Trophoblast cell (in vitro differentiated cells and primary cell): ENCODE measurements around the gene BMERB1.

Source experiments
- DNase-seq, 2 donors: peaks; one replicate each; pipeline ENCODE4 v3.0.0-alpha.2; 2016
- H2AFZ ChIP-seq: 2 replicates; pipeline ENCODE4 v1.6.1; 2013; ENCODE audit warnings: low read length, moderate library complexity, mild to moderate bottlenecking; ENCODE audit not compliant: insufficient read depth, poor library complexity
- H2AK5ac ChIP-seq: 2 replicates; pipeline ENCODE4 v1.6.1; 2013; ENCODE audit warnings: mild to moderate bottlenecking, low read length
- H2BK120ac ChIP-seq: 2 replicates; pipeline ENCODE4 v1.6.1; 2013; ENCODE audit warnings: low read length, mild to moderate bottlenecking, moderate library complexity; ENCODE audit not compliant: insufficient read depth, poor library complexity
- H2BK12ac ChIP-seq: 2 replicates; pipeline ENCODE4 v1.6.1; 2013; ENCODE audit warnings: mild to moderate bottlenecking, low read length, moderate library complexity
- H2BK5ac ChIP-seq: 2 replicates; pipeline ENCODE4 v1.6.1; 2013; ENCODE audit warnings: low read length, low read depth, moderate library complexity, mild to moderate bottlenecking; ENCODE audit not compliant: poor library complexity
- H3K14ac ChIP-seq: 2 replicates; pipeline ENCODE4 v1.6.1; 2013; ENCODE audit warnings: mild to moderate bottlenecking, low read length
- H3K18ac ChIP-seq: 2 replicates; pipeline ENCODE4 v1.6.1; 2013; ENCODE audit warnings: mild to moderate bottlenecking, low read length
- H3K23ac ChIP-seq: 2 replicates; pipeline ENCODE4 v1.6.1; 2013; ENCODE audit warnings: low read length
- H3K27ac ChIP-seq: 2 replicates; pipeline ENCODE4 v1.5.1; 2013; ENCODE audit warnings: low read depth, mild to moderate bottlenecking, inconsistent platforms, low read length, moderate library complexity
- H3K27me3 ChIP-seq: 2 replicates; pipeline ENCODE4 v1.6.1; 2013; ENCODE audit warnings: inconsistent platforms, mild to moderate bottlenecking, low read length, moderate library complexity; ENCODE audit not compliant: insufficient read depth
- H3K36me3 ChIP-seq, 2 experiments: 1 replicate in 1 of 2; 2 replicates in 1 of 2; pipeline ENCODE4 v1.6.1; 2013; ENCODE audit warnings: low read length in 2 of 2, mild to moderate bottlenecking in 2 of 2, moderate library complexity in 1 of 2; ENCODE audit not compliant: insufficient read depth in 2 of 2, control insufficient read depth in 1 of 2
- H3K4ac ChIP-seq: 2 replicates; pipeline ENCODE4 v1.6.1; 2013; ENCODE audit warnings: low read depth, mild to moderate bottlenecking, low read length, moderate library complexity
- H3K4me1 ChIP-seq, 2 experiments: 1 replicate in 1 of 2; 2 replicates in 1 of 2; pipeline ENCODE4 v1.6.1; 2013; ENCODE audit warnings: low read length in 2 of 2, mild to moderate bottlenecking in 2 of 2, moderate library complexity in 1 of 2; ENCODE audit not compliant: insufficient read depth in 2 of 2, control insufficient read depth in 1 of 2
- H3K4me2 ChIP-seq: 2 replicates; pipeline ENCODE4 v1.6.1; 2013; ENCODE audit warnings: inconsistent platforms, mild to moderate bottlenecking, low read length, moderate library complexity
- H3K4me3 ChIP-seq: 2 replicates; pipeline ENCODE4 v1.5.1; 2013; ENCODE audit warnings: mild to moderate bottlenecking, low read depth, low read length, inconsistent platforms
- H3K79me1 ChIP-seq: one replicate; pipeline ENCODE4 v1.6.1; 2013; ENCODE audit warnings: low read length
- H3K79me2 ChIP-seq: 2 replicates; pipeline ENCODE4 v1.6.1; 2013; ENCODE audit warnings: low read length, mild to moderate bottlenecking; ENCODE audit not compliant: control insufficient read depth, insufficient read depth, poor library complexity
- H3K9ac ChIP-seq: 2 replicates; pipeline ENCODE4 v1.6.1; 2013; ENCODE audit warnings: mild to moderate bottlenecking, low read length
- H3K9me3 ChIP-seq: 2 replicates; pipeline ENCODE4 v1.6.1; 2013; ENCODE audit warnings: low read depth, mild to moderate bottlenecking, control low read depth, inconsistent platforms, low read length; ENCODE audit not compliant: insufficient read depth
- H4K12ac ChIP-seq: 2 replicates; pipeline ENCODE4 v1.6.1; 2013; ENCODE audit warnings: low read depth, mild to moderate bottlenecking, low read length, moderate library complexity
- H4K8ac ChIP-seq: 2 replicates; pipeline ENCODE4 v1.6.1; 2013; ENCODE audit warnings: low read depth, mild to moderate bottlenecking, low read length, moderate library complexity
- H4K91ac ChIP-seq: one replicate; pipeline ENCODE4 v1.6.1; 2013; ENCODE audit warnings: low read depth, mild to moderate bottlenecking, low read length, moderate library complexity
- WGBS: extraction: QIAGEN DNeasy Blood & Tissue Kit; methylation state at CpG from one replicate; pipeline ENCODE4 v1.1.7; 2013; ENCODE audit warnings: missing lambda C conversion rate; ENCODE audit not compliant: insufficient read length, insufficient coverage; ENCODE audit errors: extremely low coverage; 5-methylcytosine and 5-hydroxymethylcytosine counted together

The BMERB1 gene

GRCh38 chr16:15507959-15508627 lies 73.7 kb downstream of the BMERB1 start:
- Histone ChIP-seq H3K9me3 (peaks cover 2% of the 10 kb centered on the region), H3K27ac (no peak overlapping the region), H3K9ac (no peak overlapping the region), H2AK5ac (no peak overlapping the region), H2BK12ac (no peak overlapping the region), H3K36me3 (no peaks in the 10 kb centered on the region), H4K8ac (no peak overlapping the region), H3K4me3 (no peak overlapping the region), H2BK5ac (no peak overlapping the region), H3K79me2 (no peaks in the 10 kb centered on the region), H4K12ac (no peak overlapping the region), H2BK120ac (no peak overlapping the region), H3K4me2 (no peak overlapping the region), H4K91ac (no peak overlapping the region), H2AFZ (no peak overlapping the region), H3K27me3 (no peaks in the 10 kb centered on the region), H3K18ac (no peak overlapping the region), H3K79me1 (no peaks in the 10 kb centered on the region), H3K4me1 (no peaks in the 10 kb centered on the region), H3K14ac (no peak overlapping the region), H3K23ac (no peak overlapping the region), H3K4ac (no peak overlapping the region)
- DNase-seq, result no peak
- no CpG with 5 or more reads among the region's 8 CpGs for WGBS

GRCh38 chr16:15509051-15509592 lies 74.7 kb downstream of the BMERB1 start:
- Histone ChIP-seq H2BK12ac (no peak overlapping the region), H3K14ac (no peak overlapping the region), H3K9ac (no peak overlapping the region), H4K91ac (no peak overlapping the region), H3K79me1 (no peaks in the 10 kb centered on the region), H2AFZ (no peak overlapping the region), H2AK5ac (no peak overlapping the region), H3K4me3 (no peak overlapping the region), H3K23ac (no peak overlapping the region), H3K4ac (no peak overlapping the region), H3K4me2 (no peak overlapping the region), H4K12ac (no peak overlapping the region), H3K36me3 (no peaks in the 10 kb centered on the region), H2BK5ac (no peak overlapping the region), H4K8ac (no peak overlapping the region), H3K27me3 (no peaks in the 10 kb centered on the region), H2BK120ac (no peak overlapping the region), H3K18ac (no peak overlapping the region), H3K79me2 (no peaks in the 10 kb centered on the region), H3K27ac (no peak overlapping the region), H3K4me1 (no peaks in the 10 kb centered on the region), H3K9me3 (peaks cover 2% of the 10 kb centered on the region)
- DNase-seq, result peak in 1 of 2 donors; percentile 9
- WGBS, result no CpG with 5 or more reads among the region's 14 CpGs

- no peak overlapping the region for H3K23ac ChIP-seq
- H3K36me3 ChIP-seq, result no peaks in the 10 kb centered on the region
- no peak overlapping the region for H2AK5ac ChIP-seq
- no peaks in the 10 kb centered on the region for H3K79me1 ChIP-seq
- no peak overlapping the region for H4K91ac ChIP-seq
- no peak overlapping the region for H3K27ac ChIP-seq
- no CpG with 5 or more reads among the region's 19 CpGs for WGBS
- no peak overlapping the region for H2BK120ac ChIP-seq
- H3K4me2 ChIP-seq, result no peak overlapping the region
- H3K18ac ChIP-seq, result no peak overlapping the region
- DNase-seq, result no peak
- no peak overlapping the region for H2BK5ac ChIP-seq
- no peak overlapping the region for H2BK12ac ChIP-seq
- no peak overlapping the region for H4K8ac ChIP-seq
- H2AFZ ChIP-seq, result no peak overlapping the region
- no peak overlapping the region for H3K4me3 ChIP-seq
- H3K27me3 ChIP-seq, result no peaks in the 10 kb centered on the region
- H3K79me2 ChIP-seq, result no peaks in the 10 kb centered on the region
- H3K4ac ChIP-seq, result no peak overlapping the region
- no peaks in the 10 kb centered on the region for H3K4me1 ChIP-seq
- peaks cover 2% of the 10 kb centered on the region for H3K9me3 ChIP-seq
- H4K12ac ChIP-seq, result no peak overlapping the region
- H3K9ac ChIP-seq, result no peak overlapping the region
- no peak overlapping the region for H3K14ac ChIP-seq
These were observed 75.5 kb downstream of the BMERB1 start for GRCh38 chr16:15509593-15510535.

GRCh38 chr16:15510992-15511391 lies 76.6 kb downstream of the BMERB1 start:
- Histone ChIP-seq H3K14ac (no peak overlapping the region), H4K8ac (no peak overlapping the region), H3K79me1 (no peaks in the 10 kb centered on the region), H3K27ac (no peak overlapping the region), H3K9ac (no peak overlapping the region), H3K79me2 (no peaks in the 10 kb centered on the region), H3K4me1 (no peaks in the 10 kb centered on the region), H4K91ac (no peak overlapping the region), H3K4me3 (no peak overlapping the region), H3K9me3 (peaks cover 2% of the 10 kb centered on the region), H2BK120ac (no peak overlapping the region), H2AFZ (no peak overlapping the region), H3K36me3 (no peaks in the 10 kb centered on the region), H3K4ac (no peak overlapping the region), H2BK5ac (no peak overlapping the region), H2AK5ac (no peak overlapping the region), H3K18ac (no peak overlapping the region), H3K4me2 (no peak overlapping the region), H3K23ac (no peak overlapping the region), H3K27me3 (no peaks in the 10 kb centered on the region), H4K12ac (no peak overlapping the region), H2BK12ac (no peak overlapping the region)
- no CpG with 5 or more reads among the region's 6 CpGs for WGBS
- no peak for DNase-seq
